GM18502 (cell line): ENCODE results near the gene ADPRHL1.
"Not testable (repeated sequence)": the region's sequence is repeated elsewhere in the genome, so short reads cannot be mapped to it uniquely, and the experiment has no call there.

Experiments used
- ATAC-seq: cut with Tn5 transposase; IDR thresholded peaks from one replicate; pipeline ENCODE4 v1.9.1; 2021; ENCODE audit warnings: mild to moderate bottlenecking; ENCODE audit not compliant: unreplicated experiment, poor library complexity

ADPRHL1 gene

GRCh38 chr13:113437408-113438010, 15.8 kb downstream of the ADPRHL1 start:
- no peak for ATAC-seq

DNA sequence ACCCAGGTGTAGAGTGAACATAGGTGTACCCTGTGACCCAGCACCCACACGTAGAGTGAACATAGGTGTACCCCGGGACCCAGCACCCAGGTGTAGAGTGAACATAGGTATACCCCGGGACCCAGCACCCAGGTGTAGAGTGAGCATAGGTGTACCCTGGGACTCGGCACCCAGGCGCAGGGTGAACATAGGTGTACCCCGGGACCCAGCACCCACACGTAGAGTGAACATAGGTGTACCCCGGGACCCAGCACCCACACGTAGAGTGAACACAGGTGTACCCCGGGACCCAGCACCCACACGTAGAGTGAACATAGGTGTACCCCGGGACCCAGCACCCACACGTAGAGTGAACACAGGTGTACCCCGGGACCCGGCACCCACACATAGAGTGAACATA, 16.4 kb downstream of the ADPRHL1 start:
- not testable (repeated sequence) for ATAC-seq

DNA sequence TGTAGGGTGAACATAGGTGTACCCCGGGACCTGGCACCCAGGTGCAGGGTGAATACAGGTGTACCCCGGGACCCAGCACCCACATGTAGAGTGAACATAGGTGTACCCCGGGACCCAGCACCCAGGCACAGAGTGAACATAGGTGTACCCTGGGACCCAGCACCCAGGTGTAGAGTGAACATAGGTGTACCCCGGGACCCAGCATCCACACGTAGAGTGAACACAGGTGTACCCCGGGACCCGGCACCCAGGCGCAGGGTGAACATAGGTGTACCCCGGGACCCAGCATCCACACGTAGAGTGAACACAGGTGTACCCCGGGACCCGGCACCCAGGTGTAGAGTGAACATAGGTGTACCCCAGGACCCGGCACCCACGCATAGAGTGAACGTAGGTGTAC, 17.4 kb downstream of the ADPRHL1 start:
- ATAC-seq, result not testable (repeated sequence)

GRCh38 chr13:113433391-113433916, 19.8 kb downstream of the ADPRHL1 start:
- no peak for ATAC-seq

- ATAC-seq, result no peak
Measured at GRCh38 chr13:113432506-113433270, 20.6 kb downstream of the ADPRHL1 start.

DNA sequence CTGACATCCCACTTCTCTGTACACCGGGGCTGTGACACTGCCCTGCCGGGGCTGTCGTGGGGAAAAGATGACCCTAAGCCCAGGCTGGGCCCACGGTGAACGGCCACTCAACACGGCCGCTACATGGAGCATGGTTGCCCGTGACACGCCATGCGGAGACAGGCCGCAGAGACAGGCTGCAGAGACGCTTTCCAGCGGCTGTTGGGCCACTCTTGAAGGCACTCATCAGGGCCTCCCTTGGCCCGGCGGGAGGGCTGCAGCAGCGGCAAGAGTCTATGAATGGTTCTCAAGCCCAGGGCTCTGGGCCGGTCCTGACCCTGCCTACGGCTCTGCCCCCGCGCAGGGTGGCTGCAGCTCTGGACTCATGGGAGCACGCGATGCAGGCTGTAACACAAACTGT, 22.1 kb downstream of the ADPRHL1 start:
- no peak for ATAC-seq

DNA sequence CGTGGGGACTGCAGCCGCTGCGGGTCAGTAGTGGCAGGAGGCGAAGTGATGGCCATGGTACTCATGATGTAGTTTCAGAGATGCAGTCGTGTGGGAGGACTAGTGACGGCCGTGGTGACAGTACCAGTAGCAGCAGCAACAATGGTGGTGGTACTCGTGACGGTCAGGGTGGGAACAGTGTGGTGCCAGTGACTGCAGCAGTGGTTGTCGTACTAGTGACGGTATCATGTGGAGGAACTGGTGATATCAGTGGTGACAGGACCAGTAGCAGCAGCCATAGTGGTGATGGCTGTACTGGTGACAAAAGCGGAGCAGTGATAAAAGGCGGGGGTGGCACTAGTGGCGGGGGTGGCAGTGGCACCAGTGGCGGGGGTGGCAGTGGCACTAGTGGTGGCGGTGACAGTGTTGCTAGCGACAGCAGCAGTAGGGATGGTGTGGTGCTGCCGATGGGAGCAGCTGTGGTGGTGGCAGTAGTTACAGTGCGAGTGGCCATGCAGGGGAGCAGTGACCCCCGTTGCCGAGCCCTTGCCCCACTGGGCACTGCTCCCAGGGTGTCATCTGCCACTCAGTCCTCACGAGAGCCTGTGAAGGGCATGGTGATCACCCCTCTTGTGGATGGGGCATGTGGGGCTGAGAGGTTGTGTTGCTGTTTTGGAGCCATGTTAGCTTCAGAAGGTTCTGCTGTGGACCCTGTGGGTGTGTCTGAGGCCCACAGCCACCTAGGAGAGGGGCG, 22.7 kb downstream of the ADPRHL1 start:
- ATAC-seq, result no peak

DNA sequence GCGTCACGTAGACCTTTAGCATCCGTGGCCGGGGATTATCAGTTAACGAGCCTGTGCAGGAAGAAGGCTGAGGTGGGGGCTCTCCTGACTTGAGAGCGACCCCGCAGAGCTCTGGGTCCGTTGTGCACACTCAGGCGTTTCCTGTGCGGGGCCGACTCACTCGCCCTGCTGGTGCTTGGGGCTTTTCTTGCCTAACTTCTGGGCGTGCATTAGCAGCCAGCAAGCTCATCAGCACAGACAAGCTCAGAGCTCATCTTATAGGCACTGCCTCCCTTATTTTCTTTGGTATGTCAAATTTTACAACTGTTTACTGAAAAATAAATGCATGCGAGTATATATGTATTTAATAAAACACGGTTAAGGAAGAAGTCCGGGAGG, 23.7 kb downstream of the ADPRHL1 start:
- ATAC-seq, result no peak

- no peak for ATAC-seq
Measured at GRCh38 chr13:113428871-113429607, 24.2 kb downstream of the ADPRHL1 start.

GRCh38 chr13:113428469-113428865, 24.8 kb downstream of the ADPRHL1 start:
- no peak for ATAC-seq

- no peak for ATAC-seq
Measured at GRCh38 chr13:113427562-113428468, 25.5 kb downstream of the ADPRHL1 start.

DNA sequence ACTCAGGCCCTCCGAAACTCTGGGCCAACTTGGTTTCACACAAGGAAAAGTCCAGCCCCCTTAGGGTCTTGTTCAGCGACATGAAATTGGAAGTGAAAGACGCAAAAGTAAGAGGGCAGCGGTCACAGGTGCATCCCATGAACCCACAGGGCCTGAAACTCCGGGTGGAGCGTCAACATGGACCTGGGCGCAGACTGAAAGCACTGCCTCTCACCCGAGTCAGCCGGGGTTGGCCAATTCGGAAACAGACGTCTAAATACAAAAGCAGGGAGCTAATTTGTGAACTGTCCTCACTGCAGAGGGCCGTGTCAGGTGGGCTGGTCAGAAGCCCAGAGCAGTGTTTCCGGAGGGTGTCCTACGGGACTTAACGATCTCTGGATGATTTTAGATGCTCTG, 26.7 kb downstream of the ADPRHL1 start:
- no peak for ATAC-seq

- no peak for ATAC-seq
Measured at GRCh38 chr13:113425941-113426590, 27.2 kb downstream of the ADPRHL1 start.

- no peak for ATAC-seq
Measured at GRCh38 chr13:113423520-113424163, 29.6 kb downstream of the ADPRHL1 start.

DNA sequence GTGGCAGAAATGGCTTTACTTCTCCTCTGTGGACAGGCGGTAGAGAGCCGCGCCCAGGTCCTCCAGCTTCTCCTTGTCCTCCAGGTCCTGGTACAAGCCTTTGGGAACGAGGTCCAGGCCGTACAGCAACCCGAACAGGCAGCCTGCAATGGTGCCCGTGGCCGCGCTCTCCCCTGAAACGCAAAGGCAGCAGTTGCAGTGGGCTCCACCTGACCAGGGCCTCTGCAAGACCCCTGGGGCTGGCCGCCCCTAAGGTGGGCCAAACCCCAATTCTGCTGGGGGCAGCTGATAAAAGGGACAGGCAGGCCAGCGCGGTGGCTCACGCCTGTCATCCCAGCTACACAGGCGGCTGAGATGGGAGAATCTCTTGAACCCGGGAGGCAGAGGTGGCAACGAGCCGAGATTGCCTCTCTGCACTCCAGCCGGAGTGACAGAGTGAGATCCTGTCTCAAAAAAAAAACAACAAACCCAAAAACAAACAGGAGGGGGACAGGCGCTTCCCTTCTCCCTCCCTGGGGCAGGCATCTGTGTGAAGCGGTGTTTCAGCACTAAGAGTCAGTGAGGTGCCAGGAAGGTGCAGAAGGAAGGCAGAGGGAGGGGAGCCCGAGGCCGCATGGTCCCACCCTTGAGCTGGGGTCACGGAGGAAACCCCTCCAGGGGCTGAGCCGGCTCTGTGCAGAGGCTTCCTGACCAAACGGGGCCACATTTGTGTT, 30.3 kb downstream of the ADPRHL1 start:
- ATAC-seq, result no peak

- no peak for ATAC-seq
Measured at GRCh38 chr13:113421673-113422270, 31.5 kb downstream of the ADPRHL1 start.

- no peak for ATAC-seq
Measured at GRCh38 chr13:113420833-113421600, 32.3 kb downstream of the ADPRHL1 start.
